NCI-H128 (cell line): ENCODE results near the gene KDM4B.

Experiments
- DNase-seq: peaks from one replicate; lab custom pipeline; 2025; ENCODE audit not compliant: unreplicated experiment; lab: John Stamatoyannopoulos, UW

The KDM4B gene

DNA sequence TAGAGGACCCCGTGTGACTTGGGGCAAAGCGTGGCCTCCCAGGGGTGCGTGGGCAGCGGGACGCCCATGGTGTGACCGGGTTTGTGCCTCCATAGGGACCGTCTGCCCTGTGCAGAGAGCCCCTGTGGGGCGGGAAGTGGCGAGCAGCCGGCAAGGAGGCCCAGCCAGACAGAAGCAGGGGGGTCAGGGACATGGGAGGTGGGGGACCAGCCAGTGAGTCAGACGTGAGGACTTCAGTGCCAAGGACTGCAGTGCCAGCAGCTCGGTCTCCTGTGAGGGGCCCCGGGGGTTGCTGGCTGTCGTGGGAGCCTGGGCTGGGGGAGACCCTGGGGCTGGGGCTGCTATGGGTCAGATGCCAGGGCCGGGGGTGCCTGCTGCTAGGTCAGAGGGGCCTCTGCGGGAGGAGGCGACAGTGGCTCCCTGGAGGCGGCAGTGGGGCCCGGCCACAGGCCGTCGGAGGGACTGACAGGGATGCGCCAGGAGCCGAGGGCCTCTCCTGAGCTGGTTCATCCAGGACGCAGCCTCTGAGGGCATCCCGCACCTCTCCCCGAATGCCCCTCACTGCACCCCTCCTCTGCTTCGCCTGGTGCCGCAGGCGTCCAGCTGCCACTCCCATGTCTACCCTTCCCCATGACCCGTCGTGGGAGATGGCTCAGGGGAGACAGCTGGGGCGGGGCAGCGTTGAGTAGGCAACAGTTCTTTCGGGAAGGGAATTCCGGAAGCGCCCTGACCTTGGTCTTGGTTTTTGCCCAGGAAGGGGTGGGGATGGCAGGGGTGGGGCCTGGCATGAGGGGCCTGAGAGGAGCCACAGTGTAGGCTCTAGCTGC lies 80.0 kb downstream of the KDM4B start:
- no peak for DNase-seq

GRCh38 chr19:5049561-5049960 lies 80.6 kb downstream of the KDM4B start:
- DNase-seq = no peak

- no peak for DNase-seq
Measured at GRCh38 chr19:5050067-5050656, 81.2 kb downstream of the KDM4B start.

GRCh38 chr19:5050905-5051304 lies 82.0 kb downstream of the KDM4B start:
- DNase-seq = no peak

GRCh38 chr19:5051619-5052018 lies 82.7 kb downstream of the KDM4B start:
- DNase-seq = no peak

GRCh38 chr19:5052515-5052914 lies 83.6 kb downstream of the KDM4B start:
- no peak for DNase-seq

DNA sequence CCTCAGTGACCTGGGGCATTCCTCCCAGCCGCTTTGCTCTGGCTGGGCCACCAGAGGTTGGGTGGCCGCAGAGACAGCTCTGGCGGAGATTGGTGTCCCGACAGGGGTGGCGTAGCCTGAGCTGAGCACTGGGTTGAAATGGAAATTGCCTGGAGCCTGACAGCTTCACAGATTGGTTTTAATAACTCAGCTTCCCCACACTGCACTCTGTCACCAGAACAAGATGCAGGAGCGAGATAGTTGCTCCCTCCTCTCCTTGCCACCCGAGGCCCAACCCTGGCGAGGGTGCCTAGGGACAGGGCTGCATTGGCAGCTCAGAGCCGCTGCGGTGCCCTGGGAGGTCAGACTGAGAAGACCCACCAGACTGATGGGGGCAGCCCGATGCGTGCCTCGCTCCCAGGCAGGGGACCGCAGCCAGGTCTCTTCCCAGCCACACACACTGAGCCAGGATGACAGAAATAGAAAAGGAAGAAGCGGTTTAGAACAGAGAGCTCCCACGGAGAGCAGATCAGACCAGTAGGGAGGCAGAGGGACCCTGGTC lies 84.1 kb downstream of the KDM4B start:
- no peak for DNase-seq

DNA sequence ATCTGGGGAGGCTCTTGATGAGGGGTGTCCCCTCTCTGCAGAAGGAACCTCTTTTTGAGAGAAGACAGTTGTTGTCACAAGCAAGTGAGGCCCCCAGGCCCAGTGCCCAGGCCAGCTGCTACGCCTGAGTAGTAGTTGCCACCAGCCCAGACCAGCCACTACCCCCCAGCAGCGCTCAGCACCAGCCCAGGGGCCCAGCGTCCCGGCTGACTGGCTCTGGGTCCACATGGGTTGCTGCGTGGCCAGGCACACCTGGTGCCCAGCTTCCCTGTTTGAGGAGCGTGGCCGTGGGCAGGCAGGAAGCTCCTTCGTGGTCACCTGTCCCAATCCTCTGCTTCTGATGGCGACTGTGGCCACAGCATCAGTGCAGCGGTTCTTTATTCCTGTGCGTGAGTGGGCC lies 84.7 kb downstream of the KDM4B start:
- no peak for DNase-seq

GRCh38 chr19:5054551-5055456 lies 85.9 kb downstream of the KDM4B start:
- no peak for DNase-seq

DNA sequence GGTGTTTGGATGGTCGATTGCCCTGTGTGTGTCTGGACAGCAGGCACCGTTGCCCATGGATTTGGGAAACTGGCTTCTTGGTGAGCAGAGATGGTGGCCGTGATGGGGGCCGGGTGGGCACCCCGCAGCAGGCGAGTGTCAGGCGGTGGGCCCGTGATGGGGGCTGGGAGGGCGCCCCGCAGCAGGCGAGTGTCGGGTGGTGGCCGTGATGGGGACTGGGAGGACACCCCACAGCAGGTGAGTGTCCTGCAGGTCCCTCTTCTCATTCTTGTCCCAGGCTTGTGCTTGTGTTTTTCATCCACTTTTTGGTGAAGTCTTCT lies 86.5 kb downstream of the KDM4B start:
- no peak for DNase-seq

DNA sequence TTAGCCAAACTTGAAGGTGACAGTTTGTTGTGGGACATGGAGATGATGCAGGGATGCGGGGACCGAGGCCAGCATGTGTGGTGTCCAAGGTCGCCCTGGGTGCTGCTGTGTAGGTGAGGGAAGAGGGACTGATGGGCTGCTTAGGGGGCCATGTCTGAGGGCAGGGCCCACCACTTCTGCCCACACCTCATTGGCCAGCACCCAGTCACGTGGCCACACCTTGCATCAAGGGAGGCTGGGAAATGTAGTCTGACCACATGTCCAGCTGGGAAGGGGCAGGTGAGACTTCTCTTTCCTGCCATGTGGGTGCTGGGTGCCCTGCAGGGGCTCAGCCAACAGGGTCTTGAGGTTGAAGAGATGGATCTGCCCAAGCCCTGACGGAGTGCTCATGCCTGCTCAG lies 88.9 kb downstream of the KDM4B start:
- DNase-seq = no peak

DNA sequence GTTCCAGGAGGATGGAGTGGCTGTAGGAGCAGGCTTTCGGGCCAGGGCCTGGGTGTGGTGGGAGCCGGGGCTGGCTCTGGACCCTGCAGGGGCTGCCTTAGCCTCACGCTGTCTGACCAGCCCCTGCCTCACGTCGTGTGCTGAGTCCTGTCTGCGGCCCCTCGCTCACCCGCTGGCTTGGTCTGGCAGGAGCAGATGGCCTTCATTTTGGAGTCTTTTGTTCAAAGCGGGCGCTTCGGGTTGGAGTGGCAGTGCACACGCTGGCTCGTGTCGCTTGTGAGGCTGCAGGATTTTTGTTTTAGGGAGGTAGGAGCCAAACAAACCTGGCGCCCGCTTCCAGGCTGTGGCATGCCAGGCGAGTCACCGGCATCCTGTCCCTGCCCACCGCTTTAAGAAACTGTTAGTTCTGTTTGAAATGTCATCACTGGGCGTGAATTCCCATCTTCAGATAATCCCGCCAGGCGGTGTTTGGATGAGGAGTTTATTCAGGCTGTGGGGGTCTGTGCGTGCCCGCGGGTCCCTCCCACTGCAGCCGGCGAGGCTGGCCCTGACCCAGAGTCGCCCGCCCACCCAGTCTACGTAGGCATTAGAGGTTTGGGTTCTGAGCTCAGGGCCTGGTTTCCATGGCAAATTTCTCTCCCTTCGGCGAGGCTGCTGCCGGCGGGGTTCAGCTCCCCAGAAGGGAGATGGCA lies 89.8 kb downstream of the KDM4B start:
- DNase-seq = no peak

- no peak for DNase-seq
Measured at GRCh38 chr19:5059213-5059574, 90.3 kb downstream of the KDM4B start.

DNA sequence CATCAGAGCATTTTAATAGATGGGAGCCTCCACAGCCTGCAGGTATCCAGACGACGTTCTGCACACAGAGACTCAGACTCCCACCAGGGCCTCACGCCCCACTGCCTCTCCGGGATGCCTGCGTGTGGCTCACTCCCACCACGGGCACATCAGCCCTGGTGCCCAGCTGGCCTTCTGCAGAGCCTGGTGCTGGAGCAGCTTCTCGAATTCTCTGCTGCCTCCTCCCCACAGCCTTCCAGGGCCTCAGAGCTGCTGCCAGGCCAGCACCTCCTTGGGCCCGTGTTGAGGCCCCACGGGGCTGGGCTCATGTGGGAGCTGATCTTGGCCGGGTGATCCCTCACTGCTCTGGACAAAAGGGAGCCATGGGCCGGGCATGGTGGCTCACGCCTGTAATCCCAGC lies 90.9 kb downstream of the KDM4B start:
- DNase-seq = no peak

DNA sequence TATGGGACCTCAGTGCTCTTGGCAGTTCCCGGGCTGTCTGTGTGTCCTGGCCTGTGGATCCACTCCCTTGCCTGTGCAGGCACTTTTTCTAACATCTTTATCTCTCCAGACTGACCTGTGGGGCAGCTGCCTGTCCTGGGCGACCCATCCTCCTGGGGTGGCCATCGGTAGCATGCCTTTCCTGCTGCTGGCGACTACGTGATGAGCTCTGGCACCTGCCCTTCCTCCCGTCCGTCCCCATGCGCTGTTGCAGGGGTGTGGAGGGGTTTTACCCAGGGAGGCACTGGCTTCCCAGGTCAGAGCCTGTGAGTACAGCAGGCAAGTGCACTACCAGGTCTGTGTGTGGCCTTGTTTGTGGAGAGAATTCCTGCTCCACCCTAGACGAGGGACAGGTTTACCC lies 93.3 kb downstream of the KDM4B start:
- DNase-seq = no peak

- DNase-seq = no peak
Measured at GRCh38 chr19:5062799-5063198, 93.9 kb downstream of the KDM4B start.

DNA sequence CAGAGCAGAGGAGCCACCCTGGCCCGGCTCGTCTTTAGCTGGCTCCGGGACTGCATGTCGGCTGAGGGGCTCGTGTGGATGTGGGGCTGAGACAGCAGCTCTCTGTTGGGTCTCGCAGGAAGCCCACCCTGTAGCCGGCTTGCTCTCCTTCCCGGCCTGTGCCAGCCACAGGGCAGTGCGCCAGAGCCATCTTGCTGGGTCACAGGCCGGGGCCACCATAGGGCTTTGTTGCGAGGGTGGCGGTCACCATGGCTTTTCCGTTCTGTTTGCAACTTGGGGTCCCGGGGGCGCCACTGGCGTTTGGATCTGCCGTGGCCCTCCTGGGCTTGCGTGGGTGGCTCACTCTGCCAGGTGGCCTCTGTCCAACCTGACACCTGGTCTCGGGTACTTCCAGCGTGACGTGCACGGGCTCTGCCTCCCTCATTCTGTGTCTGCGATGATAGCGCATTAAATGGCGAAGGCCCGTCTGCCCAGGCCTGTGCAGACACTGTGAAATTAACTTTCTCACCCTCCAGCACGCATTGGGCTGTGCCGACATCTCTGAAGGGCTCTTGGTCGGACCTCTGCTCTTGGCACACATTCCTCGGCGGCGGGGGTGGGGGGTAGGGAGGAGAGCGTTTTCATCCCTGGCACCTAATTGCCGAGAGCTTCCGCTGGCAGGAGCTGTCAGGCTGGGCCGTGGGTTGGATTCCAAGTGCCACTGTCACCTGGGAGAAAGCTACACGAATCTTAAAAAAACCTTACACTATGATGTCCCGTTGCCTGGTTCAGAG lies 95.1 kb downstream of the KDM4B start:
- no peak for DNase-seq

GRCh38 chr19:5064896-5065295 lies 96.0 kb downstream of the KDM4B start:
- DNase-seq = no peak

- no peak for DNase-seq
Measured at GRCh38 chr19:5065663-5066093, 96.8 kb downstream of the KDM4B start.

- DNase-seq = no peak
Measured at GRCh38 chr19:5066768-5067167, 97.9 kb downstream of the KDM4B start.
